IMR-90 (cell line): ENCODE data around the gene ACADSB. TPM values are rescaled to one million over a fixed set of nuclear protein-coding genes. Genes with fewer than 3 reads are reported as not detected.

Experiments used
- ATAC-seq: fragments of 200-7000 bp; cut with Tn5 transposase; 2 replicates; pipeline ENCODE4 v1.9.1; 2020; ENCODE audit warnings: low read depth, mild to moderate bottlenecking, moderate library complexity
- BruUV-seq: library from RNA; stranded (reverse); fragments of 400-500 nt; replicated peaks from 2 replicates; lab custom pipeline; 2021; lab: Mats Ljungman, UMichigan
- CTCF ChIA-PET: fragments of 300-600 bp; formaldehyde crosslinking; extraction: SDS; loops from one replicate; lab custom pipeline; 2021; ENCODE audit warnings: antibody characterized with exemption; lab: Yijun Ruan, JAX
- POLR2A ChIA-PET: fragments of 300-600 bp; sonication (Branson Sonifier 250); formaldehyde crosslinking; loops from one replicate; lab custom pipeline; 2022; ENCODE audit warnings: antibody characterized with exemption; ENCODE audit not compliant: unreplicated experiment; lab: Charles Lee
- DNase-seq: peaks from one replicate; pipeline ENCODE4 v3.0.0; 2013
- H2AFZ ChIP-seq: replicated peaks from 2 replicates; pipeline ENCODE3; 2013; ENCODE audit warnings: low read length, mild to moderate bottlenecking; ENCODE audit not compliant: poor library complexity
- H2AK5ac ChIP-seq: 2 replicates; pipeline ENCODE4 v1.6.1; 2013; ENCODE audit warnings: low read depth, low read length, inconsistent platforms
- H2AK9ac ChIP-seq: replicated peaks from 2 replicates; pipeline ENCODE3; 2013; ENCODE audit warnings: mild to moderate bottlenecking, low read depth, low read length, moderate library complexity; ENCODE audit not compliant: poor library complexity
- H2BK120ac ChIP-seq: 2 replicates; pipeline ENCODE4 v1.6.1; 2013; ENCODE audit warnings: low read depth, low read length, inconsistent platforms
- H2BK15ac ChIP-seq: 3 replicates; pipeline ENCODE4 v1.6.1; 2013; ENCODE audit warnings: low read depth, low read length, inconsistent platforms
- H2BK20ac ChIP-seq: 2 replicates; pipeline ENCODE4 v1.6.1; 2013; ENCODE audit warnings: low read depth, mild to moderate bottlenecking, inconsistent platforms, low read length, moderate library complexity
- H2BK5ac ChIP-seq: 2 replicates; pipeline ENCODE4 v1.6.1; 2013; ENCODE audit warnings: mild to moderate bottlenecking, low read depth, low read length, inconsistent platforms; ENCODE audit not compliant: poor library complexity, severe bottlenecking
- H3K14ac ChIP-seq: replicated peaks from 2 replicates; pipeline ENCODE4 v1.6.1; 2013; ENCODE audit warnings: low read depth, low read length, inconsistent platforms
- H3K18ac ChIP-seq: 2 replicates; pipeline ENCODE4 v1.6.1; 2013; ENCODE audit warnings: low read depth, low read length, control low read depth
- H3K23ac ChIP-seq: 2 replicates; pipeline ENCODE4 v1.6.1; 2013; ENCODE audit warnings: low read depth, low read length, inconsistent platforms
- H3K27ac ChIP-seq: 2 replicates; pipeline ENCODE4 v1.5.1; 2013; ENCODE audit warnings: mild to moderate bottlenecking, control low read depth, low read length; ENCODE audit not compliant: insufficient read depth
- H3K27me3 ChIP-seq: 2 replicates; pipeline ENCODE4 v1.6.1; 2013; ENCODE audit warnings: low read length; ENCODE audit not compliant: control insufficient read depth, insufficient read depth
- H3K36me3 ChIP-seq: 2 replicates; pipeline ENCODE4 v1.6.1; 2013; ENCODE audit warnings: low read length, mixed read lengths; ENCODE audit not compliant: control insufficient read depth, insufficient read depth
- H3K4ac ChIP-seq: 2 replicates; pipeline ENCODE4 v1.6.1; 2013; ENCODE audit warnings: low read depth, low read length, inconsistent platforms
- H3K4me1 ChIP-seq: 2 replicates; pipeline ENCODE4 v1.6.1; 2013; ENCODE audit warnings: low read length, mixed read lengths; ENCODE audit not compliant: control insufficient read depth, insufficient read depth
- H3K4me2 ChIP-seq: 2 replicates; pipeline ENCODE4 v1.6.1; 2013; ENCODE audit warnings: low read depth, mild to moderate bottlenecking, control low read depth, low read length, moderate library complexity
- H3K4me3 ChIP-seq: 2 replicates; pipeline ENCODE4 v1.5.1; 2013; ENCODE audit warnings: low read depth, mild to moderate bottlenecking, control low read depth, low read length, moderate library complexity; ENCODE audit not compliant: insufficient read depth
- H3K56ac ChIP-seq: 2 replicates; pipeline ENCODE4 v1.6.1; 2013; ENCODE audit warnings: low read length, inconsistent platforms; ENCODE audit not compliant: insufficient read depth; ENCODE audit errors: extremely low read depth
- H3K79me1 ChIP-seq, 2 experiments: 2 replicates each; pipeline ENCODE4 v1.6.1; 2013; ENCODE audit warnings: low read length in 2 of 2, inconsistent platforms in 1 of 2, low read depth in 1 of 2
- H3K9ac ChIP-seq: 2 replicates; pipeline ENCODE4 v1.6.1; 2013; ENCODE audit warnings: low read depth, low read length, control low read depth
- H3K9me1 ChIP-seq: 2 replicates; pipeline ENCODE4 v1.6.1; 2013; ENCODE audit warnings: low read length, inconsistent platforms; ENCODE audit not compliant: insufficient read depth
- H3K9me3 ChIP-seq: 2 replicates; pipeline ENCODE4 v1.6.1; 2013; ENCODE audit warnings: low read length; ENCODE audit not compliant: control insufficient read depth, insufficient read depth
- H4K20me1 ChIP-seq: 2 replicates; pipeline ENCODE4 v1.6.1; 2013; ENCODE audit warnings: low read length, inconsistent platforms; ENCODE audit not compliant: insufficient read depth
- H4K5ac ChIP-seq: 2 replicates; pipeline ENCODE4 v1.6.1; 2013; ENCODE audit warnings: mild to moderate bottlenecking, low read depth, low read length, control low read depth
- H4K8ac ChIP-seq, 2 experiments: 2 replicates each; pipeline ENCODE4 v1.6.1; 2013; ENCODE audit warnings: low read depth in 2 of 2, low read length in 2 of 2, control low read depth in 1 of 2, inconsistent platforms in 1 of 2
- H4K91ac ChIP-seq: 2 replicates; pipeline ENCODE4 v1.6.1; 2013; ENCODE audit warnings: low read depth, low read length, inconsistent platforms; ENCODE audit not compliant: insufficient read depth
- CHD1 ChIP-seq: IDR thresholded peaks from 2 replicates; pipeline ENCODE4 v1.6.1; 2012; ENCODE audit warnings: low read depth, low read length, improper control_type of control experiment
- MAFK ChIP-seq: IDR thresholded peaks from 2 replicates; pipeline ENCODE4 v1.6.1; 2012; ENCODE audit warnings: low read depth, low read length, improper control_type of control experiment
- NFE2L2 ChIP-seq: fragments of 150-350 bp; IDR thresholded peaks from 2 replicates; pipeline ENCODE4 v1.6.1; 2016; ENCODE audit warnings: low read depth, mild to moderate bottlenecking, low read length
- POLR2A ChIP-seq: IDR thresholded peaks from 2 replicates; pipeline ENCODE4 v1.6.1; 2012; ENCODE audit warnings: mild to moderate bottlenecking, low read depth, low read length
- RAD21 ChIP-seq: IDR thresholded peaks from 2 replicates; pipeline ENCODE4 v1.6.1; 2012; ENCODE audit warnings: low read length, improper control_type of control experiment
- SMC3 ChIP-seq: fragments of 150-350 bp; IDR thresholded peaks from 2 replicates; pipeline ENCODE4 v1.6.1; 2016; ENCODE audit warnings: low read depth, mild to moderate bottlenecking, antibody characterized with exemption, low read length, moderate library complexity
- WGBS, 2 experiments: methylation state at CpG; one replicate each; pipeline versions ENCODE4 v1.1.5 to v1.1.7; 2013; ENCODE audit warnings: missing lambda C conversion rate in 2 of 2; ENCODE audit not compliant: insufficient read length in 1 of 2; ENCODE audit errors: extremely low coverage in 2 of 2; 5-methylcytosine and 5-hydroxymethylcytosine counted together
- dilution Hi-C: fragments of 300-500 bp; cut with HindIII; formaldehyde crosslinking; loops from one replicate; pipeline ENCODE4 v1.14.3; 2018; ENCODE audit warnings: low sequenced_read_pairs; ENCODE audit not compliant: unreplicated experiment
- in situ Hi-C: fragments of 300-500 bp; cut with MboI; formaldehyde crosslinking; loops from 3 replicates; pipeline ENCODE4 v1.14.3; 2019; ENCODE audit warnings: low sequenced_read_pairs, inconsistent platforms, mixed read lengths
- intact Hi-C: fragments of 100-400 bp; cut with micrococcal nuclease; formaldehyde crosslinking; loops from 2 replicates; pipeline ENCODE4 v1.10.0; 2022
- polyA plus RNA-seq, 3 experiments: library from polyadenylated mRNA; depleted of rRNA; stranded (reverse); fragments of >200 nt; gene quantifications; 2 replicates each; pipeline ENCODE4 v1.2.3, GENCODE V29; 2012; ENCODE audit warnings: low replicate concordance in 1 of 3
- total RNA-seq: library from RNA; depleted of rRNA; stranded (reverse); fragments of >200 nt; gene quantifications from 2 replicates; pipeline ENCODE4 v1.2.3, GENCODE V29; 2012

The ACADSB gene
- total and polyA plus RNA-seq, 2 of the 4 experiments (the other 2 are of a cell fraction) = 6.2 to 10.6 TPM

DNA sequence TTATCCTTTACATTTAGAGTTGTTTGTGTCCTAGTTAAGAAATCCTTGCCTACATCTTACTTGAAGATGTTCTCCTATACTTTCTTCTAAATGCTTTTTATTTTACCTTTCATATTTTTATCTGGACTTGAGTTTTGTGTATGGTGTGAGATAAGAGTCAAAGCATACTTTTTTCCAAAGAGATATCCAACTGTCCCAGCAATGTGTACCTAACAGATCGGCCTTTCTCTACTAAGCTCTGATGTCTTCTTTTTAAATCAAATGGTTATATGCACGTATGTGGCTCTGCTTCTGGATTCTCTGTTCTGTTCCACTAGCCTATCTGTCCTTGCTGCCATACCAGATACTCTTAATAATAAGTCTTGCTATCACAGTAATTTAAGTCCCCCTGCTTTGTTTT, 7.4 kb upstream of the ACADSB start:
- Histone ChIP-seq H2AK5ac (no peak overlapping the region), H4K20me1 (peaks cover 3% of the 10 kb centered on the region; the same call in 1 of the 2 replicates), H2BK20ac (no peak overlapping the region), H3K9me3 (no peaks in the 10 kb centered on the region), H3K4ac (no peak overlapping the region), H2AK9ac (no peak overlapping the region), H3K79me1 (peaks cover 15 to 34% of the 10 kb centered on the region in 2 experiments; a peak in 3 of 4 replicates), H3K9me1 (no peaks in the 10 kb centered on the region), H3K36me3 (peaks cover 5% of the 10 kb centered on the region), H3K14ac (no peak overlapping the region), H3K4me3 (no peak overlapping the region), H4K91ac (no peak overlapping the region), H3K18ac (no peak overlapping the region), H3K23ac (no peak overlapping the region), H2BK15ac (no peak overlapping the region), H2BK120ac (no peak overlapping the region), H2BK5ac (no peak overlapping the region), H3K27me3 (no peaks in the 10 kb centered on the region), H2AFZ (no peak overlapping the region), H3K27ac (no peak overlapping the region), H3K9ac (no peak overlapping the region), H3K56ac (no peak overlapping the region), H3K4me1 (no peaks in the 10 kb centered on the region; the same call in 1 of the 2 replicates), H3K4me2 (no peak overlapping the region), H4K8ac (no peak overlapping the region), H4K5ac (no peak overlapping the region)
- WGBS, 2 experiments = 100% methylated on average over 2 of the region's 2 CpGs; no CpG with 5 or more reads in 1 of the 2 experiments
- TF ChIP-seq MAFK (no peak), POLR2A (no peak), SMC3 (no peak), CHD1 (no peak), RAD21 (no peak), NFE2L2 (no peak)
- ATAC-seq (no peak), DNase-seq (no peak)
- dilution Hi-C loops (no loop called here), intact Hi-C loops (no loop called here), in situ Hi-C loops (no loop called here)
- no TSS peak for BruUV-seq
- ChIA-PET POLR2A (no interaction called here), CTCF (no interaction called here)
